ENCODE data around the gene MED9. TPM values are rescaled to one million over a fixed set of nuclear protein-coding genes. Genes with fewer than 3 reads are reported as not detected.

The MED9 gene
- total and polyA plus RNA-seq, 9 of the 15 experiments (the other 6 are each of a cell fraction or from before 2014, with no cell fraction given), result 2.2 to 15.8 (median 12.7) TPM

GRCh38 chr17:17531156-17531555 is 54.4 kb downstream of the MED9 start:
- WGBS (ENCODE audit: insufficient coverage, low coverage, missing lambda C conversion rate), result 37% methylated on average over 3 of the region's 4 CpGs
- FAIRE-seq, result no peak
- no peak for TF ChIP-seq ZNF311 (CRISPR knock-in tag; IDR thresholded peaks at IDR 0.05)
- TF ChIP-seq, protein P1, sequence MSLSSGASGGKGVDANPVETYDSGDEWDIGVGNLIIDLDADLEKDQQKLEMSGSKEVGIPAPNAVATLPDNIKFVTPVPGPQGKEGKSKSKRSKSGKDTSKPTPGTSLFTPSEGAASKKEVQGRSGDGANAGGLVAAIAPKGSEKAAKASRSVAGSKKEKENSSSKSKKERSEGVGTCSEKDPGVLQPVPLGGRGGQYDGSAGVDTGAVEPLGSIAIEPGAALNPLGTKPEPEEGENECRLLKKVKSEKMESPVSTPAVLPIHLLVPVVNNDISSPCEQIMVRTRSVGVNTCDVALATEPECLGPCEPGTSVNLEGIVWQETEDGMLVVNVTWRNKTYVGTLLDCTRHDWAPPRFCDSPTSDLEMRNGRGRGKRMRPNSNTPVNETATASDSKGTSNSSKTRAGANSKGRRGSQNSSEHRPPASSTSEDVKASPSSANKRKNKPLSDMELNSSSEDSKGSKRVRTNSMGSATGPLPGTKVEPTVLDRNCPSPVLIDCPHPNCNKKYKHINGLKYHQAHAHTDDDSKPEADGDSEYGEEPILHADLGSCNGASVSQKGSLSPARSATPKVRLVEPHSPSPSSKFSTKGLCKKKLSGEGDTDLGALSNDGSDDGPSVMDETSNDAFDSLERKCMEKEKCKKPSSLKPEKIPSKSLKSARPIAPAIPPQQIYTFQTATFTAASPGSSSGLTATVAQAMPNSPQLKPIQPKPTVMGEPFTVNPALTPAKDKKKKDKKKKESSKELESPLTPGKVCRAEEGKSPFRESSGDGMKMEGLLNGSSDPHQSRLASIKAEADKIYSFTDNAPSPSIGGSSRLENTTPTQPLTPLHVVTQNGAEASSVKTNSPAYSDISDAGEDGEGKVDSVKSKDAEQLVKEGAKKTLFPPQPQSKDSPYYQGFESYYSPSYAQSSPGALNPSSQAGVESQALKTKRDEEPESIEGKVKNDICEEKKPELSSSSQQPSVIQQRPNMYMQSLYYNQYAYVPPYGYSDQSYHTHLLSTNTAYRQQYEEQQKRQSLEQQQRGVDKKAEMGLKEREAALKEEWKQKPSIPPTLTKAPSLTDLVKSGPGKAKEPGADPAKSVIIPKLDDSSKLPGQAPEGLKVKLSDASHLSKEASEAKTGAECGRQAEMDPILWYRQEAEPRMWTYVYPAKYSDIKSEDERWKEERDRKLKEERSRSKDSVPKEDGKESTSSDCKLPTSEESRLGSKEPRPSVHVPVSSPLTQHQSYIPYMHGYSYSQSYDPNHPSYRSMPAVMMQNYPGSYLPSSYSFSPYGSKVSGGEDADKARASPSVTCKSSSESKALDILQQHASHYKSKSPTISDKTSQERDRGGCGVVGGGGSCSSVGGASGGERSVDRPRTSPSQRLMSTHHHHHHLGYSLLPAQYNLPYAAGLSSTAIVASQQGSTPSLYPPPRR (CRISPR knock-in tag; IDR thresholded peaks at IDR 0.05; ENCODE audit: borderline replicate concordance), result no peak
- no peak for TF ChIP-seq PRPF4 (IDR thresholded peaks at IDR 0.05; ENCODE audit: insufficient read depth, low read depth, low read length, poor library complexity, severe bottlenecking)
- no peak for TF ChIP-seq MTA3 (IDR thresholded peaks at IDR 0.05; ENCODE audit: borderline replicate concordance)
- TF ChIP-seq TGIF2 (CRISPR knock-in tag; IDR thresholded peaks at IDR 0.05), result no peak
- no peak for TF ChIP-seq TEAD4 (IDR thresholded peaks at IDR 0.05; ENCODE audit: low read length)
- no peak for TF ChIP-seq TEAD4 (CRISPR knock-in tag; IDR thresholded peaks at IDR 0.05; ENCODE audit: borderline replicate concordance)
- TF ChIP-seq MYNN (IDR thresholded peaks at IDR 0.05), result no peak
- no peak for TF ChIP-seq MYNN (CRISPR knock-in tag; IDR thresholded peaks at IDR 0.05)
- no peak for TF ChIP-seq ARID1B (IDR thresholded peaks at IDR 0.05)
- TF ChIP-seq ZBTB8A (IDR thresholded peaks at IDR 0.05; ENCODE audit: partially characterized antibody), result no peak
- no peak for TF ChIP-seq TAL1 (IDR thresholded peaks at IDR 0.05)

More at GRCh38 chr17:17531156-17531555, 54.4 kb downstream of the MED9 start:
- H3K4me1 ChIP-seq (replicated peaks in 1 of 2; ENCODE audit: control insufficient read depth in 2 of 2, insufficient read depth in 2 of 2, low read length in 2 of 2), result peaks cover 0 to 7% of the 10 kb centered on the region in 2 experiments; a peak in 2 of 5 replicates
- no peaks in the 10 kb centered on the region for H3K9me1 ChIP-seq (ENCODE audit: control insufficient read depth, insufficient read depth, low read length)
- ChIA-PET POLR2A (no interaction called here), CTCF (ENCODE audit: low intra/inter-chr PET ratio) (no interaction called here)
- DNase-seq (ENCODE audit: extremely low read depth in 1 of 4, low spot score in 3 of 4) (no peak), ATAC-seq (no peak)
- no TSS peak for BruUV-seq (replicated peaks)
- no peak overlapping the region for H3K27ac ChIP-seq (ENCODE audit: extremely low read depth, low read depth, low read length)
- H3K79me2 ChIP-seq (ENCODE audit: control insufficient read depth, insufficient read depth, low read length), result no peaks in the 10 kb centered on the region
- no peak overlapping the region for H2AFZ ChIP-seq (ENCODE audit: low read depth, low read length)
- H3K36me3 ChIP-seq (ENCODE audit: control insufficient read depth, insufficient read depth, low read length), result no peaks in the 10 kb centered on the region
- intact Hi-C loops (cut with micrococcal nuclease) (no loop called here), in situ Hi-C loops (cut with MboI) (no loop called here)
- no peak overlapping the region for H3K4me2 ChIP-seq (ENCODE audit: insufficient read depth, low read length)
- H3K9me3 ChIP-seq (replicated peaks; ENCODE audit: control insufficient read depth, insufficient read depth, low read depth, low read length), result no peaks in the 10 kb centered on the region
- no peak overlapping the region for H3K4me3 ChIP-seq
- H3K9ac ChIP-seq (ENCODE audit: insufficient read depth in 1 of 2, low read depth in 2 of 2, low read length in 2 of 2), result no peak overlapping the region
- no peaks in the 10 kb centered on the region for H4K20me1 ChIP-seq (replicated peaks; ENCODE audit: control insufficient read depth, insufficient read depth, low read length)
- no peaks in the 10 kb centered on the region for H3K27me3 ChIP-seq (ENCODE audit: control insufficient read depth in 2 of 2, insufficient read depth in 2 of 2, low read length in 2 of 2)

Data from K562 (cell line).